NCI-H128 (cell line): ENCODE results near the gene ZNF311.
A peak's percentile ranks its signal among the peaks of the same experiment; 100 is the strongest.

ENCODE experiments used
- DNase-seq: peaks from one replicate; lab custom pipeline; 2025; ENCODE audit not compliant: unreplicated experiment; lab: John Stamatoyannopoulos, UW

ZNF311 gene

GRCh38 chr6:29005183-29005885 is at the start of gene ZNF311:
Gene ZNF311 (minus strand): TSS chr6:29005315. CDS start chr6:29003954, 1,361 bp downstream.
- no peak for DNase-seq

GRCh38 chr6:29051680-29052079 is 46.6 kb upstream of the ZNF311 start:
- DNase-seq, result no peak

- no peak for DNase-seq
Measured at GRCh38 chr6:29045075-29045474, 40.0 kb upstream of the ZNF311 start, which contains the start of gene OR2W1. Gene OR2W1 (minus strand): TSS chr6:29045175. CDS start chr6:29045175, 0 bp downstream.

- DNase-seq, result no peak
Measured at GRCh38 chr6:29035951-29036350, 30.8 kb upstream of the ZNF311 start.

- DNase-seq, result no peak
Measured at GRCh38 chr6:29028821-29029220, 23.7 kb upstream of the ZNF311 start.

GRCh38 chr6:29025927-29026585 is 20.9 kb upstream of the ZNF311 start:
- no peak for DNase-seq

GRCh38 chr6:29021434-29021833 is 16.3 kb upstream of the ZNF311 start:
- DNase-seq, result no peak

GRCh38 chr6:29019629-29020028 is 14.5 kb upstream of the ZNF311 start:
- DNase-seq, result no peak

- DNase-seq, result no peak
Measured at GRCh38 chr6:29017428-29017802, 12.3 kb upstream of the ZNF311 start.

GRCh38 chr6:29016559-29017427 is 11.7 kb upstream of the ZNF311 start:
- peak; percentile 48 for DNase-seq

- no peak for DNase-seq
Measured at GRCh38 chr6:29014729-29015608, 9.9 kb upstream of the ZNF311 start.

DNA sequence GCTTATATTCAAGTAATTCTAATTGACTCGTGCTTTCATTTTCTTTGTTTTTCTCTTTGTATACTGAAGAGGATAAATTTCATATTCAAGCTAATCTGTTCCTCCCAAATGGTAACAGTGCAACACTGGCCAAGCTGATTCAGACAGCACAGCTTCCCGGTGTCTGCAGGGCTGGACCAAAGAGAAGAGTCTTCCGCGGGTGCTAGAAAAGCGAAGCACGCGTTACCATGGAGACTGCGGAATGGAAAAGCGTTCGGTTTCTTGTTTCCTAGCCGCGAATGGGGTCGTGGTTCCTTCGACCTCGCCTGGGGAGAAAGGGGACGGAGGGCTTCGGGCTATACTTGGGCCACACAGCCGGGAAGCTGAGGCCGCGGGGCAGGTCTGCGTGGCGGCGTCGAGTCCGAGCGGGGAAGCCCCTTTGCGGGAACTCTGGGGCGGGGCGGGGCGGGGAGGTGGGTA is 6.2 kb upstream of the ZNF311 start:
- peak; percentile 7 for DNase-seq

DNA sequence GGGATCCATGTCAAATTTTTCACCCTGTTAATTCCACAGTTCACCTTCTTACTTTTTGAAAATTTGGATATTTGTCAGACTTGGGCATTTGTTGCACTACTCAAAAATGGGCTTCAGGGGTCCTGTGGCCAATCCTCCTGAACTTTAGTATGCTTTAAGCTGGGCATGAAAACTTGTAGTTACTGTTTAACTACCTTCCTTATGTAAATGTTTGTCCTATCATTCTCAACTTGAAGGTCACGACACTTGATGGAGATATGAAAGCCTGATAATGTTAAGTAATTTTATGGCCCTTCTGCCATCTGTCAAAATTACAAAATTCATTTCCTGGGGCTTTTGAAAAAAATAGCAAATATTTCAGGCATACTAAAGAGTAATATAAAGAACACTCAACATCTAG is 4.2 kb upstream of the ZNF311 start:
- DNase-seq, result no peak

GRCh38 chr6:29008089-29008488 is 3.0 kb upstream of the ZNF311 start:
- DNase-seq, result no peak

GRCh38 chr6:28996844-28997510 is 8.1 kb downstream of the ZNF311 start:
- DNase-seq, result no peak

GRCh38 chr6:28995093-28995650 is 9.9 kb downstream of the ZNF311 start:
- DNase-seq, result no peak

- DNase-seq, result no peak
Measured at GRCh38 chr6:28988536-28989311, 16.4 kb downstream of the ZNF311 start.

DNA sequence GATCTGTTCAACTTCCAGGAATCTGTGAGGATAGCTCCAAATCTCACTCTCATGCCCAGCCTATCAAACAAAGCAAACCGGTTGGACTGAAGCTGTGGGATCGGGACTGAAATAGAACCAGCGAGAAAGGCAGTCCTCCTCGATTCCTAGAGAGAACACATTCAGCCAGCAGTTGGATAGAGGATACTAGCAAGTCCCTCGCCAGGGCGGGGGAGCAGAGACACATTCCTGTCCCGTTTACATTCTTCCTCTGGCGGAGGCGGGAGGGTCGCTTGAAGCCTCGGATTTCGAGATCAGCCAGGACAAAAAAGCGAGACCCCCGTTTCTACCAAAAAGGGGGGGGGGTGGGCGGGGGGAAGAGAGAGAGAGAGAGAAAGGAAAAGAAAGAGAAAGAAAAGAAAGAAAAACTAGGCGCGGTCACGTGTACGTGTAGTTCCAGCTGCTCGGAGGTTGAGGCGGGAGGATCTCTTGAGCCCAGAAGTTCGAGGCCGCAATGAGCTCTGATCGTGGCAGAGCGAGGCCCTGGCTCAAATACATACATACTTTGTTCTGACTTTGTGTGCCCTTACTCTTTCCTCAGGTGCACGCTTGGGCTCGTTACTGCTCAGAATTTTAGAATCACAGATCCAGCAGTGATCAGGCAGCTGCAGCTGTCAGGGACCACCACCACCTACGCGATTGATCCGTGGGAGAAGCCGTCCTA is 19.5 kb downstream of the ZNF311 start:
- DNase-seq, result no peak
